ENCODE data around the gene PPP1R12A.

PPP1R12A gene

DNA sequence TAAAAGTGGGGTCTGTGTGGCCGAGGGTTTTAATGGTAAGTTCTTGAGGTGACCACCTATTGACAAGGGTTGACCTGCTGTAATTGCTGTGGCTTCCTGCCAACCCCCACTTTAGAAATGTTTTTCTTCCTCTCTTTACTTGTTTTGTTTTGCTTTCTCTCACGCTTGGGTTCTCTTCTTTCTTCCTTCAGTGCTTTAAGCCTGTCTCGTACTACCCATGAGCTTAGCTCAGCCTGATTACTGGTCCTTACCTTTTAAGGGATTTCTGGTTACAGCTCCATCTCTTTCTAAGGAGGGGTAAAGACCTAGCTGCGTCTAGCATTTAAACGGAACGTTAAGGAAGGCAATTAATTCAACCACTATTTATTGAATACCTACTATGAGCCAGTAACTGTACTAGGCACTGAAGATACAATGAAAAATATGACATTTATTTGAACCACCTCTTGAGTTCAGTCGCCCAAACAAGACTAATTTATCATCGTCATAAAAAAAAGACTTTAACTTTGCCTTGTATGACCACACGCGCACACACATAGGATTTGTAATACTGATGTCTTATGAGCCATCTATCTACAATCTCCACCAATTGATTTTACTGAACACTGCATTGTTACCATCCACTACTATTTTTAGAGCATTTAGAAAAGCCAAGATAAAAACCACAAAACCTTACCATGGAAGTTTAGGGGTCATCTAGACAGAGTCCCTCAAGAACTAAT is 888 bp upstream of the PPP1R12A start:
- DNase-seq (ENCODE audit: low spot score), result peak; percentile 51

DNA sequence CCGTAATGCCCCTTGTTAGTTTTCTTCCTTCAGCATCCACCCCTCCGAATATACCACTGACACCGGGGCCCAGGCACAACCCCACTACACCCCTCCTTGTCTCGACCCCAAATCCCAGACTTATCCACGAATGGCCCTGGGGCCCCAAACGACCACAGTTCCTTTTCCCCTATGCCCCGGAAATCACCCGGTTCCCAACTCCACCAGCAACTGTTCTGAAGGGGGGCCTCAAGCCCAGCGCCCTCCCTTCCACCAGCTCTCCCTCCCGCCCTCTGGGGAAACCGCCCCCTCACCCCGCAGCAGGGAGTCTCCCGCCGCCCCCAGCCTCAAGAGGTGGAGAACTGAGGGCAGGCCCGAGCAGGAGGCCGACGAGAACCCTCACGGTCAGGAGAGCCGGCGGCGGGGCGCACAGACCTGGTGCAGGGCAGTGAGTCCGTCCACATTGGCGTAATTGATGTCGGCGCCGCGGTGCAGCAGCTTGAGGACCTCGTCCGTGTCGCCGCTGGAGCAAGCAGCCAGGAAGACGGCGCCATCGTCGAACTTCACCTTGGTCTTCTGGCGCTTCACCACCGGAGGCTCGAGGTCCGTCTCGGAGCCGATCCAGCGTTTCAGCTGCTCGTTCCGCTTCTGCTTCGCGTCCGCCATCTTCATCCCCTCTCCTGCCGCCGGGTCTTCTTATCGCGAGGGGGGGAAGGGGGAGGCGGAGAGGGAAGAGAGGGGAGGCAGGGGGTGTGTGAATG is 446 bp downstream of the PPP1R12A start:
- DNase-seq (ENCODE audit: low spot score), result peak; percentile 56

DNA sequence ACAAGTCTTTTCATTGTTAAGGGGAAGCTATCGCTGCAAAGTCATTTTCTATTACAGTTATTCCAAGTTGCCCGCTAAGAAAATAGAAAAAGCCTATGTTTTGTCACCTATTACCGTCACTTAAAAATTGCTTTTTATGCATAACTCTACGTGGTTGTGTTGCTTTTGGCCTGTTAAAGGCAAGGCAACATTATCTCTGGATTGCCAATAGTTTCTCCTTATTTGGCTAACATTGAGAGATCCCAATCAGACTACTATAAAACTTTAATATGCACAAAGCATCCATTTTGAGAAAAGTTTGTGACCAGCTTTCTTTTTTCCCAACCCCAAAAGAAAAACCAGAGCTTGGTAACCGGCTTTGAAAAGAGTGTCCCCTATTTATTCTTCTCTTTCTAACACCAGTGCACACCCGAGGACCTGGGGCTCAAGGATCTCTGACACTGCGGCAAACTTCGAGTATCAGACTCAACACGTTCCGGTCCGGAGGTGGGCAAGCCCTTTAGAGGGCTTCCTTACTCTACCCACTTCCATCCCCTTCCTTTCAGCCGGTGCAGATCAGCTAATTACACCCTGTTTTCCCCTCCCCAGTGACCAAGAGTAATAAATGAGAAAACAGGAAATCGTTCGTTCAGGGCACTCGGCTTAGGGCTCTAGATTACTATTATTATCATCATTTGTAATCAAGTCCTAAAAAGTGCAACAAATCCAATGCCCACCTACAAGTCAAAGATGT is 1.2 kb downstream of the PPP1R12A start:
- no peak for DNase-seq (ENCODE audit: low spot score)

GRCh38 chr12:79933043-79933442 is 1.9 kb downstream of the PPP1R12A start:
- no peak for DNase-seq (ENCODE audit: low spot score)

- DNase-seq (ENCODE audit: low spot score), result no peak
These were observed 2.5 kb downstream of the PPP1R12A start for GRCh38 chr12:79932357-79932756.

- DNase-seq (ENCODE audit: low spot score), result no peak
These were observed 5.8 kb downstream of the PPP1R12A start for GRCh38 chr12:79929065-79929464.

- no peak for DNase-seq (ENCODE audit: low spot score)
These were observed 7.0 kb downstream of the PPP1R12A start for GRCh38 chr12:79927772-79928474.

DNA sequence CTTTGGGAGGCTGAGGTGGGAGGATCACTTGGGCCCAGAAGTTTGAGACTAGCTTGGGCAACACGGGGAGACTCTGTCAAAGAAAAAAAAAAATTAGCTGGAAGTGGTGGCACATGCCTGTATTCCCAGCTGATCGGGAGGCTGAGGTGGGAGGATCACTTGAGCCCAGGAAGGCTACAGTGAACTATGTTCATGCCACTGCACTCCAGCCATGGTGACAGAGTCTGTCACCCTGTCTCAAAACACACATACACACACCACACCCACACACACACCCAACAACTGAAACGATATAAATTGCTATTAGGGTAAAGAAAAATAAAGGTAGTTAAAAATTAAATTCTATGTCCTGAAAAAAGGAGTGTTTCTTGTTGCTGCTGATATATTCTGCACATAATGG is 7.9 kb downstream of the PPP1R12A start:
- DNase-seq (ENCODE audit: low spot score), result no peak

GRCh38 chr12:79925492-79925891 is 9.4 kb downstream of the PPP1R12A start:
- no peak for DNase-seq (ENCODE audit: low spot score)

DNA sequence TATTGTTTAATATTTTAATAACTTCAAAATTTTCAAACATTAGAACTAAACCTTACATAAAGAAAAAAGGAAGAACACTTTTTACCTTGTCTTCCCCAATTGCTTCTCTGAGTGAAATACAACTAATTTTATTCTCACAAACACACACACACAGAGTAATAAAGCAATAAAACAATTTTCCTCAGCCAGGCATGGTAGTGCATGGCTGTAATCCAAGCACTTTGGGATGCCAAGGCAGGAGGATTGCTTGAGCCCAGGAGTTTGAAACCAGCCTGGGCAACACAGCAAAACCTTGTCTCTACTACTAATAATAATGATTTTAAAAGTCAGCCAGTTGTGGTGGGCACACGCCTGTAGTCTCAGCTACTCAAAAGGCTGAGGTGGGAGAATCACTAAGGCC is 13.1 kb downstream of the PPP1R12A start:
- no peak for DNase-seq (ENCODE audit: low spot score)

GRCh38 chr12:79920421-79921238 is 14.3 kb downstream of the PPP1R12A start:
- DNase-seq (ENCODE audit: low spot score), result no peak

DNA sequence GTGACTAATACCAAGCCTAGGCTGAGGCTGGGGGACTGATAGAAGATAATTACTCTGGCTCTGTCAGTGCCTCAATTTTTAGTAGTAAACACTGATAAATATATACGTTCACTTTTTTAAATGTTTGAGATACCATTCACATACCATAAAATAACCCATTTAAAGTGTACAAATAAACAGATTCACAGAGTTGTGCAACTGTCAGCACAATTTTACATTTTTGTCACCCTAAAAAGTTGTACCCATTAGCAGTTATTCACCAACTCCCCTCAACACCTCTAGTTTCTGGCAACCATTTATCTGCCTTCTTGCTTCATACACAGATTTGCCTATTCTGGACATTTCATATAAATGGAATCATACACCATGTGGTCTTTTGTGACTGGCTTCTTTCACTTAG is 15.1 kb downstream of the PPP1R12A start:
- no peak for DNase-seq (ENCODE audit: low spot score)

GRCh38 chr12:79916826-79917225 is 18.1 kb downstream of the PPP1R12A start:
- no peak for DNase-seq (ENCODE audit: low spot score)

DNA sequence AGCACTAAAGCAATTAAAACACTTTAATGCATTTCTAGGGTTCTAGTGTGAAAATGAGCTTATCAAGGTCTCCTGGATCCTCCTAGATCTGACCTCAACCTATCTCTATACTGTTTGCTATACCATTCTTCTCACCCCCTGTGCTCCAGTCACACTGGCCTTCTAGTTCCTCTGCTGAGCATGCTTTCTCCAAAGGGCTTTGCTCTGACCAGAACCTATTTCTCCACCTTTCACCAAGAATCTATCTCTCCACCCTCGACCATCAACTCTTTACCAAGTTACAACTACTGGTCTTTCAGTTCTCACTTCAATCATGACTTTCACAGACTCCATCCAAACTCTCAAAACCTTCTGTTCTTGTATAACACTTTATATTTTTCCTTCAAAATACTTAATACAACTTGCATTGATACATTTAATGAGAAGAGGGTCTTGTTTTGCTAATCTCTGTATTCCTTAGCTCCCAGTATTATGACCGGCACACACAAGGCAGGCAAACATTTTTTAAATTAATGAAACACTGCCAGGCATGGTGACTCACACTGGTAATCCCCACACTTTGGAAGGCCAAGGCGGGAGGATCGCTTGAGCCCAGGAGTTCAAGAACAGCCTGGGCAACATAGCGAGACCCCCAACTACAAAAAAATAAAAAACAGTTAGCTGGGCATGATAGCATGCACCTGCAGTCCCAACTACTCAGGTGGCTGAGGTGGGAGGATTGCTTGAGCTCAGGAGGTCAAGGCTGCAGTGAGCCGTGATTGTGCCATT is 22.8 kb downstream of the PPP1R12A start:
- DNase-seq (ENCODE audit: low spot score), result no peak

DNA sequence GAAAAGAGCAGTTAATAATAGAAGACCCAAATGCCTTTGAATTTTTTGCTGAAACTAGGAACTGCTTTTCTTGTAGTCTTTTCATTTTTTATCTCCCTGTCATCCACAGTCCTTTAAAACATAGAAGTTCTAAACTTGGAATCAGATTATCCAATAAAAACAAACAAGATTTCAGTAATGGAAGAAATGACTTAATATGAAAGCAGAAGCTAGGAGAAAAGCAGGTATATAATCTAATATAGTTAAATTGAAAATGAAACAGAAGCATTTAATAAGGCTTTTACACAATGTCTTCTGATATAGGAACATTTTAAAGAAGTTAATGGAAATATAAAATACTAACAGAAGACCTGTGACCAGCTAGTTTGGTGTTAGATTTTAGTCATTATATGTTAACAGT is 26.5 kb downstream of the PPP1R12A start:
- peak; percentile 12 for DNase-seq (ENCODE audit: low spot score)

GRCh38 chr12:79901506-79901905 is 33.4 kb downstream of the PPP1R12A start:
- DNase-seq (ENCODE audit: low spot score), result no peak

- no peak for DNase-seq (ENCODE audit: low spot score)
These were observed 33.9 kb downstream of the PPP1R12A start for GRCh38 chr12:79900951-79901350.

GRCh38 chr12:79900199-79900598 is 34.7 kb downstream of the PPP1R12A start:
- DNase-seq (ENCODE audit: low spot score), result no peak

DNA sequence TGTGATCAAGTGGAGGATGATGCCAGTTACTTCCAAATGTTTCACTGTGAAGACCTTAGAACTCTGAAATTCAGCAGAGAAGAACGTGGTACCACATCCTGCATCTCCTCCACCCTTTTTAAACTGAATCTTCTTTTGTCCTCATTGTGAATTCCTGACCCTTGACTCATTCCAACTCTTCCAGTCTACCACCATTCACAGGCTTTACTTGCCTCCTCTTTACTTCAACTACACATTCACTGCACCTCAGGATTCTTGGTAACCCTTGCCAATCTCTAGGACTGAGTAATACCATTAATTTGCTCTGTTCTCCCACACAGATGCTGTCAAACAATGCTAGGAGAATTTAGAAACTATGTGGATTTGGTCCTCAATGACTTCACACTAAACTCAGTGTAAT is 37.3 kb downstream of the PPP1R12A start:
- DNase-seq (ENCODE audit: low spot score), result no peak

DNA sequence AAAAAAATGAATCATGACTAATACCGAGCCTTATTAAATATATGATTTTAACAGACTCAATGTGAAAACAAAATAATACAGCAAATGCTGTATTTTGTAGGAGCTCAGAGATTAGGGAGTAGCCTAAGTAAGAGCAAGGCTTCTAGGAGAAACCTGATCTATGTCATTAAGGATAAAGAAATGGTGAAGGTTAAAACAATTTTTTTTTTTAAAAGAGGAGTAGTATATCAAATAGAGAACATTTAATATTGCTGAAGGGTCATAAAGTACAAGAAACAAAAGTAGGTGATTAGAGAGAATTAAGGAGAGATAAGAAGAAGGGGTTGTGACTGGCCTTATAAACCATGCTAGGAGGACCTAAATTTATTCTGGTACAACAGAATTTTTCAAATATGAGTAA is 39.1 kb downstream of the PPP1R12A start:
- DNase-seq (ENCODE audit: low spot score), result no peak

Measured in SK-N-DZ (cell line).